ENCODE results near the gene PKP4.

PKP4 gene

GRCh38 chr2:158559252-158559651 lies 102.5 kb downstream of the PKP4 start:
- no peak for TF ChIP-seq CTCF (IDR thresholded peaks at IDR 0.05)

- no peak for TF ChIP-seq CTCF (IDR thresholded peaks at IDR 0.05)
Measured at GRCh38 chr2:158560259-158560658, 103.5 kb downstream of the PKP4 start.

GRCh38 chr2:158561054-158561453 lies 104.3 kb downstream of the PKP4 start:
- no peak for TF ChIP-seq CTCF (IDR thresholded peaks at IDR 0.05)

- TF ChIP-seq CTCF (IDR thresholded peaks at IDR 0.05) = no peak
Measured at GRCh38 chr2:158567208-158567607, 110.5 kb downstream of the PKP4 start.

- TF ChIP-seq CTCF (IDR thresholded peaks at IDR 0.05) = no peak
Measured at GRCh38 chr2:158569284-158569683, 112.5 kb downstream of the PKP4 start.

GRCh38 chr2:158570869-158571268 lies 114.1 kb downstream of the PKP4 start:
- no peak for TF ChIP-seq CTCF (IDR thresholded peaks at IDR 0.05)

GRCh38 chr2:158573739-158574138 lies 117.0 kb downstream of the PKP4 start:
- no peak for TF ChIP-seq CTCF (IDR thresholded peaks at IDR 0.05)

GRCh38 chr2:158575051-158575635 lies 118.4 kb downstream of the PKP4 start:
- no peak for TF ChIP-seq CTCF (IDR thresholded peaks at IDR 0.05)

All from LNCAP (cell line).